Stimulated activated CD4-positive, alpha-beta T cell treated with anti-CD3 and anti-CD28 coated beads, TNF-alpha, amount 100 ng/mL, for 24 hours (primary cell): ENCODE results near the gene CERK.

Experiments used
- DNase-seq, 3 experiments: peaks; one replicate each; pipeline ENCODE4 v3.0.0-alpha.2; 2020; ENCODE audit warnings: low read depth in 3 of 3

The CERK gene

DNA sequence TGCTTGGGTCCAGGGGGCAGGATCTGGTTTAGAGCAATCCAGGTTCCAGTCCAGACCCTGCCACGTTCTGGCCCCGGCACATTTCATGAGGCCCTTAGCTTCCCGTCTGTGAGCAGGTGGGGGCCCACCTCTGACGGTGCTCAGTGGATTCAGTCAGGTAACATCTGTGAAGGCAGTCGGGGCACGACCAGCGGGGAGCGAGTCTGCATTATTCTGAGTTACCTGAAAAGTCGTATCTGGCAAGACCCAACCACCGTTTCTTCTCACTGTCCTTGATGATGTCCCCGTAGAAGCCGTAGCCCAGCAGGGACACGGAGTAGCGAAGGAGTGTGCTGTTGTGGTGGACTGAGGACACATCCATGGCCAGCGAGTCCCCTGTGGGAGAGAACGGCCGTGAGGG lies 39.0 kb downstream of the CERK start:
- DNase-seq: no peak

DNA sequence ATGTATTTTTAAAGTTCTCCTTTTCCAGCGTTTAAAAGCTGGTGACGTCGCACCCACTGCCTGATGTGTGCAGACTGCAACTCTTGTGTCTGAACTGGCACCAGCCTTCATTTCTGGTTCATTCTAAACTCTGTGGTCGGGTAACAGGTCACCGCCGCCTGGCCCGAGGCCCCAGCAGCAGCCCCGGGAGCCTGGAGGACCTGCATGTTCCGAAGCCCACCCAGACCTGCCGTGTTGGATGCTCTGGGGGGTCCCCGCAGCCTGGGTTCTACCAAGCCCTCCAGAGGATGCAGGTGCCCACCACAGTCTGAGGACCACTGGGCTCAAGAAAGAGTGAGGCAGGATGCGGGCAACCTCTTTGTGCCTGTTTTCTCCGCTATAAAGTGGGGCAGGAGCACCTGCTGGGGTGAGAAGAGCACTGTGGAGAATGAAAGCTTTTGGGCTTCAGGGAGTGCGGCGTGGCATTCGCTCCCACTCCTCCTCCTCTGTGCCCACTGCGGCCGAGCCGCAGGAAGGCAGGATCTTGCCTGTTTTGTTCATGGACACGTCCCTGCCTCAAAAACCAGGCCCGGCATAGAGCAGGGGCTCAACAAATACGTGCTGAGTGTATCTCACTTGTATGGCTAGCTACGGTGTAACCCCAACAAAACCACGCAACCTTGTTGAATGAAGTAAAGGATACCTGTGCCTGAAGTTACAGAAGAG lies 40.1 kb downstream of the CERK start:
- no peak for DNase-seq

GRCh38 chr22:46696614-46697013 lies 41.4 kb downstream of the CERK start:
- DNase-seq: no peak

DNA sequence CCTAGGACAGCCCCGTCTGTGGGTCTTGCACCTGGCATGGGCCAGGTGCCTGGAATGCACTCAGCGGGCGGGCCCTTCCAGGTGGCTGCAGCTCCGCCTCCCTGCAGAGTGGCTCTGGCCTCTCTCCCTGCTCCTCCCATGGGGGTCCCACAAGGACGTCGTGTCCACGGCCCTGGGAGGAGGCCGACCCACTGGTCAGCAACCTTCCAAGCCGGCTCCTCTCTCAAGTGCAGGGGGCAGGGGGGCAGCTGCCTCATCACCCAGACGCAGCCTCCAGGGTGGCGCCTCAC lies 41.9 kb downstream of the CERK start:
- DNase-seq: no peak

GRCh38 chr22:46695346-46696228 lies 42.5 kb downstream of the CERK start:
- no peak for DNase-seq

- DNase-seq: no peak
Observed at GRCh38 chr22:46694416-46695170, 43.5 kb downstream of the CERK start.

- DNase-seq: no peak
Observed at GRCh38 chr22:46693634-46694415, 44.2 kb downstream of the CERK start.

DNA sequence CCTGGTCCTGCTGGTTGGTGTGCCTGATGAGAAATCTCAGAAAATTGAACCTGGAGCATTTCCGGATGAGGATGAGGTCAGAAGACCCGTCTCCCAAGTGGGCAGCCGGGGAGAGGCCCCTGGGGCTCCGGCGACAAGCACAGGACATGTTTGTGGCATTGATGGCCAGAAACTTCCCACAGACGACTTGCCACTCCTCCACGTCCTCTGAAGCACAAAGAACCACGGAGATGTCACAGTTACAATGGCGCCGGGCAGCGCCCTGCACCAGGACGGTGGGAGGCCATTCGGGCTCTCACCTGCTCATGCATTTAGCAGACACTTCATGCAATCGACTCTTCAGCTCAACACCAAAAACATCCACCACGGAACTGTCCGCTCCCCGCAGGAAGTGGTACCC lies 46.5 kb downstream of the CERK start:
- DNase-seq: no peak

DNA sequence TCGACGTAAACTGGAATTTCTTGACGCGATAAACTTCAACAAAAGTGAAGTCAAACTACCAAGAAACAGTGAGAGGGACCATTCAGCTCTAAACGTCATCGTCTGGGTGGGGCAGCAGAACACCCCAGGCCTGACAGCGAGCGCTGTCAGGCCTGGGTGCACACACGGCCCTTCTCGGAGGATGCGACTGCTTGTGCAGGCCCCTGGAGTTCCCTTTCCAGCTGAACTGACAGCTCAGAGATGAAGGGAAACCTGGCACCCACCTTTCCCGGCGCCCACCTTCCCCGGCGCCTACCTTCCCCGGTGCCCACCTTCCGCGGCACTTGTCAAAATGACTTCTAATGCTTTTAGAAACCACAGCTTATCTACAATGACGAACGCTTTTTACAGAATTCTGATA lies 47.9 kb downstream of the CERK start:
- no peak for DNase-seq

DNA sequence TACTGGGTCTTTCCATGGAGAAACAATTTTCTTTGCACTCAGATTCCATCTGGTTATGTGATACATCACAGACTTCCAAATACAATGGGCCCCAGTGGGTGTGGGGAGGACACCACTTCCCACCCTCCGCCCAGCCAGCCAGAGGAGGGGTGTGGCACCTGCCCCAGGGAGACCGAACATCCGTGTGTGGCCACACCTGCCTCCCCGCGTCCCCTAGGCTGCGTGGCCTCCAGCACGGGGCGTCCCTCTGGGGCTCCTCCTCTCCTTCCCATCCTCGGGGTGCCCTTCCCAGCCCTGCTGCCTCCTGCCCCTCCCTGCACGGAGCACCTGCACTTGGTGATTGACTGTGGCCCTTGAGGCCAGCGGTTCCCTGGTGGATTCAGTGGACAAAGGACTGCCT lies 49.1 kb downstream of the CERK start:
- DNase-seq: no peak

GRCh38 chr22:46687460-46687859 lies 50.6 kb downstream of the CERK start:
- no peak for DNase-seq

- DNase-seq: no peak
Observed at GRCh38 chr22:46687048-46687444, 51.0 kb downstream of the CERK start.

DNA sequence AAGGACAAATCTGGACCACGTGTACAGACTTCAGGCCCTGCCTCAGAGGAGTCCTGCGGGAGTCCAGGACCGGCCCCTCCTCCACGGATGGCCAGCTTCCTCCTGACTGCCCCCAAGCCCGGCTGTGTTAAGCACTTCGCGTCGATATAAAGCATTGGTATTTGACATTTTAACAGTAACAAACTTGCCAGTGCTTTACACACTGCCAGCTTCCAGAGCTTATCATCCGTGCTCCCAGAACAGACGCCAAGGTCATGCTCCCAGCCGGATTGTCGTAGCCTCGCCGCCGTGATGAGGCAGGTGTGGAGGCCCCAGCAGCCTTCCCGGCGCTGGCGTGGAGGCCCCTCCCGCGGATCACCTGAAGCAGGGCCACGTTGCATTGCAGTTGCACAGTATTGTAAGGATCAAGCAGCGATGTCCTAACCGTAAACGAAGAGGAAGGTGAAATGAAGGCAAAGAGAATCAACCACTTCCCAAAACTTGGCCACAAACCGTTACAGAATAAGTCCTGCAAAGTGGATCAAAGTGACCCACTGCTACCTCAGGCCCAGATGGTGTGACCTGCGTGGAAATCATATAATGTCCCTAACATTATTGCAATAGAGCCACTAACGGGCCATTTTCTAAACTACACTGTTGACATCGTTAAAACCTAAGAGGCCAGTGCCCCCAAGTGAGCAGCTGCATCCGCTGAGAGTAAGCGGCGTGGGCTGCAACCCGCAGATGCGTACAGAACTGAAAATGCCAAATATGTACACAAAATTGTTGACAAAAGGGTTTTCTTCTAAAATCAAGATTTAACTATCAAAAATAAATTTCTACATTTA lies 51.6 kb downstream of the CERK start:
- no peak for DNase-seq

GRCh38 chr22:46684706-46685105 lies 53.3 kb downstream of the CERK start:
- no peak for DNase-seq

DNA sequence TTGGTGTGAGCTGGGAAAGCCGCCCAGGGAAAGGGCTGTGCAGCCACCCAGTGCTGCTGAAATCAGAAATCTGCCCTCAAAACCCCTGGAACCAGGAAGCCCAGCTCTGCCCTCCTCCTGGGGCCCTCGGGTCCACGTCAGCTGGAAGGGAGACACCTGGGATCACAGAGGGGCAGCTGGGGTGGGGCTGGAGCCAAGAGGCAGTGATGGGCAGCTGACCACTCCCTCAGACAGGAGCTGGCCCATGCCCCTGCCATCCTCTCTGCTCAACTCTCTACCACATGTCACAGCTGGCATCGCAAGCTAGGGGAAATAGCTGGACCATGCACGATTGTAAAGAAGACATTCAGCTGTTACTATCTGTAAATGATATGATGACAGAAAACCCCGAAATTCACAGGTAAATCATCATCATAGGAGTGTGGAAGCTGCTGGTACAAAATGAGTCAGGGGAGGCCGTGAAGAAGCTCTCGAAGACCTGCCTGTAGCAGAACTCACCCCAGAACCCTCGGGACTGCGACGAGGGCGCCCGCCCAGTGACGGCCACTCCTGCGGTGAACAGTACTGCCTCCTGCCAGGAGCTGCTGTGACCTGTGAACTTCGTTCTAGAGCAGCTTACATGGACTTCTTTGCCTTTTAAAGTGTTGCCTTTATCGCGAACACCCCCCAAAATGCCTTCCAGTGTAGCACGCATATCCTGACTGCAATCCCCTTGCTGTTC lies 55.9 kb downstream of the CERK start:
- DNase-seq: no peak

DNA sequence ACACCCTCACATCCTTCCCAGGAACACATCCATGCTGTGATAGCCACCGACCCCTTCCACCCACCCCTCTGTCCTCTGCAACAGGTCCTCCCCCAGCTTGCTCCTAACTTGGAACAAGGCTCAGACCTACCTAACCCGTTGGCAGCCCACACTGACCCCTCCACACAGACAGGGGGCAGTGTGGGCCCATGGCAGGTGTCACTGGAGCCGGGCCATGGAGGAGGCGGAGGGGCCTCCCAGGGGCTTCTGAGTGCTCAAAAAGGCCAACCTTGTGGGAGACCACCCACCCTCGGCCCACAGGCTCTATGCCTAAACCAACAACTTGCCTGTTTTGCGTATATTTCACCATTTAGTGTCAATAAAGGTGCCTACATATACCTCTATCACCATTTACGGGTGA lies 57.0 kb downstream of the CERK start:
- DNase-seq: no peak

DNA sequence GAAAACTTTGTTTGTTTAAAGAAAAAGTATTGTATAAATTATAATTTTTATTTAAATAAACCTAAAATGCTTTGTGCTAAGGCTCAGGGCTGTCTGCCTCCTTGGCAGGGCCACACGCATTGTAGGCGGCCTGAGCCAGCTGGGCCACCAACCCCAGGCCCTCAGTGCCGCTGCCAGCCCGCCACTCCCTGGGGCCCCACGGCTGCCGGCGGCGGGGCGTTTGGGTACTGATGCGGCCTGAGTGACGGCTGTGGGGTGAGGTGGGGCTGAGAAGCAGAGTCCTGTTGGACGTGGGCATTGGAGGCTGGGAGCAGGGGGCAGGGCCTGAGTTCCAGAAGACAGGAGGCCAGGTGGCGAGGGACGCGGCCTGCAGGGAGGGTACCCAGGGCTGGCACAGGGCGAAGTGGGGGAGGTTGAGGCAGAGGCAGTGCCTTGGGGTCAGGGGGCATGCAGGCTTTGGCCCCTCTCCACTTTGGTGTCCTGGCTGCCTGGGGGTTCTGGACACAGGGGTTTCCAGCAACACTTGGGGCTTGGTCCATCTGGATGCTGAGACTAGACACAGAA lies 58.3 kb downstream of the CERK start:
- DNase-seq: no peak

DNA sequence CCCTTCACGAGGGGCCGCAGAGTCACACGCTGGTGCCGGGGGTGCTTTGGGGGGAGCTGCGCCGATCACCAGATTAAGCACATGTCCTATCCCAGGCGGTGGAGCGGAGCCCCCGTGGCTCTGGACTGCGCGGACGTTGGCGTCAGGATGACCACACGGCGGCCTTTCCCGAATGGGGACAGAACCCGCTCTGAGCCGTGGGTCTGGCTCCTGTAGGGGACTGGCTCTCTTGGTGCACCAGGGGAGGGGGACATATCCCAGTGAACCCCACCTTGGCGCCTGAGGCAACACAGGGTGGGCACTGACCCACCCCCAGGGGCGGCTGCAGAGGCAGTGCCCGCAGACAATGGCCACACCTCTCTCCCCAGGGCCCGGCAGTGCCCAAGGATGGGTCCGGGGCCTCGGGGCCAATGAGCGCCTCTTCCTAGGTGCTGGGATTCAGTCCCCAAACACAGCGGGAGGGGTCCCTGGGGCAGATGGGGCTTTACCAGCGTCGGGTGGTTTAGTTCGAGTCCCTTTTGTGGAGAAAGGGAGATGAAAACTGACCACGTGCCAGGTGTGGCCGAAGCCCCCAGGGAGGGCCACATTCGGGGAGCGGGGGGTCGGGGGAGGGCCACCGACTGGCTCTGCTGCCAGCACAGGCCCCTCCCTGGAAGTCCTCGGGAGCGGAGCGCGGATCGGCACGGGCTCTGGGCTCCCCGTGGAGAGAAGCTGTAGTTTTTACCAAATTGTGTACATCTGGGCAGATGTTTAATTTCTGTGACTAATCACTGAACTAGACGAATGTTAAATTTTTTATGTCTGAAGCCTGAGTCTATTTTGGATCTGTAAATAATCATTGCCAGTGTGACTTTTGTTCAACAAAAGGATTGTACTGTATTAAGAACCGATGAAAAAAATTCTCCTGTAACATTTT lies 59.0 kb downstream of the CERK start:
- no peak for DNase-seq
